KG1 (cell line): ENCODE measurements around the gene SLC13A3.
"Not testable (repeated sequence)": the region's sequence is repeated elsewhere in the genome, so short reads cannot be mapped to it uniquely, and the experiment has no call there.

Experiments
- DNase-seq: peaks from one replicate; lab custom pipeline; 2025; lab: John Stamatoyannopoulos, UW

Gene SLC13A3

DNA sequence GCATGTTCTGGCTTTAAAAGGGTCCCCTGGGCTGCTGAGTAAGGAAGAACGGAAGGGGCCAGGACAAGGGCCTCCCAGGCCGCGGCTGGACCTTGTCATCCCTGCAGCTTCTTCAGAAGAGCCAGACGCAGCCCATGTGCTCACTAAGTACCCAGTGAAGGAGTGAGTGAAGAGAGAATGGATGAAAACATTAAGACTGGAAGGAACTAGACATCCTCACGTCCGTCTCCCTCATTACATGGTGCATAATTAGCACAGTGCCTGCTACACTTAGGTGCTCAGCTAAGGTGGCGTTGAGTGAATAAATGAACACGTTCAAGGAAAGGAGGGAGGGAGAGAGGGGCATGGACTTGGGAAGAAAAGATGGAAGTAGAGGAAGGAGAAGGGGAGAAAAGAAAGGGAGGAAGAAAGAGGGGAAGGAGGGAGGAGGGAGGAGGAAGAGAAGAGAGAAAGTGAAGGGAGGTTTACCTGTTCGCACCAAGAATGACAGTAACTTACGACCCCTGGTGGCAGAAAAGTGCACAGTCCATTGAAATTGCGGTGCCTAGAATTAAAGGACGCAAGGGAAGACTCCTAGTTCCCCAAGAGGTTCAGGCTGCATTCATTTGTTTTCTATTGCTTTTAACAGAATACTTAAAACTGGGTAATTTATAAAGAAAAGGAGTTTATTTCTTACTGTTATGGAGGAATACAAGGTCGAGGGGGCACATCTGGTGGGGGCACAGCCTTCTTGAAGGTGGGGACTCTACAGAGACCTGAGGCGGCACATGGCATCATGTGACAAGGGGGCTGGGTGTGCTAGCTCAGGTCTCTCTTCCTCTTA is 30.0 kb upstream of the SLC13A3 start:
- peak; percentile 66 for DNase-seq

DNA sequence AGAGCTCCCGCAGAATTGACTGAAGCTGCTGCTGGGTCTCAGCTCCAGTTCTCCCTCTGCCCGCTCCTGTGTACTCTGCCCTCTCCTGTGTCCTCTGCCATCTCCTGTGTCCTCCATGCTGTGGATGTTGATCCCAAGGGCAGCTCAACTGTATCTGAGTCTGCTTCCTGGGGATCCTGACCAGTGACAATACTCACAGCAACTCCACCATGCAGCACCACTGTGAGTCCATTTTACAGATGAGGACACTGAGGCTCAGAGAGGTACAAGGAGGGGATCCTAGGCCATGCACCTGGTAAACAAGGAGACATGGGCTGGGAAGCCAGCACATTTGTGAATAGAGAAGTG is 29.4 kb upstream of the SLC13A3 start:
- DNase-seq: no peak

GRCh38 chr20:46678516-46678915 is 27.3 kb upstream of the SLC13A3 start:
- no peak for DNase-seq

DNA sequence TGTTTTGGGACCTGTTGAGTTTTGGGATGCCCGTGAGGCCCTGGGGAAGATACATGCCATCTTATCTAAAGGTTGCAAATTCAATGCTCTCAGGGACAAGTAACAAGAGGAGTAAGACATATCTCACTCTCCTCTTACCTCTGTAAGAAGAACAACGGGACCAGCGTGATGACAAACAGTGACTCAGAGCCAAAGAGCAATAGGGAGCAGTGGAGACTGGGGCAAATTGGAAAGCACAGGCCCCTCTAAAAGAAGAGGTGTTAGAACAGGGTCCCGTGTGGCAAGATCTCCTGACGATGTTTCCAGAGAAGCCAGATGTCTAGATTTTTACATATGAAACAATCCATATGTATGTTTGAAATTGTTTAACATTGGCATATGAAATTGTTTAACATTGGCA is 26.3 kb upstream of the SLC13A3 start:
- DNase-seq: no peak

GRCh38 chr20:46676649-46677316 is 25.5 kb upstream of the SLC13A3 start:
- not testable (repeated sequence) for DNase-seq

GRCh38 chr20:46674253-46675083 is 23.2 kb upstream of the SLC13A3 start:
- DNase-seq: no peak

DNA sequence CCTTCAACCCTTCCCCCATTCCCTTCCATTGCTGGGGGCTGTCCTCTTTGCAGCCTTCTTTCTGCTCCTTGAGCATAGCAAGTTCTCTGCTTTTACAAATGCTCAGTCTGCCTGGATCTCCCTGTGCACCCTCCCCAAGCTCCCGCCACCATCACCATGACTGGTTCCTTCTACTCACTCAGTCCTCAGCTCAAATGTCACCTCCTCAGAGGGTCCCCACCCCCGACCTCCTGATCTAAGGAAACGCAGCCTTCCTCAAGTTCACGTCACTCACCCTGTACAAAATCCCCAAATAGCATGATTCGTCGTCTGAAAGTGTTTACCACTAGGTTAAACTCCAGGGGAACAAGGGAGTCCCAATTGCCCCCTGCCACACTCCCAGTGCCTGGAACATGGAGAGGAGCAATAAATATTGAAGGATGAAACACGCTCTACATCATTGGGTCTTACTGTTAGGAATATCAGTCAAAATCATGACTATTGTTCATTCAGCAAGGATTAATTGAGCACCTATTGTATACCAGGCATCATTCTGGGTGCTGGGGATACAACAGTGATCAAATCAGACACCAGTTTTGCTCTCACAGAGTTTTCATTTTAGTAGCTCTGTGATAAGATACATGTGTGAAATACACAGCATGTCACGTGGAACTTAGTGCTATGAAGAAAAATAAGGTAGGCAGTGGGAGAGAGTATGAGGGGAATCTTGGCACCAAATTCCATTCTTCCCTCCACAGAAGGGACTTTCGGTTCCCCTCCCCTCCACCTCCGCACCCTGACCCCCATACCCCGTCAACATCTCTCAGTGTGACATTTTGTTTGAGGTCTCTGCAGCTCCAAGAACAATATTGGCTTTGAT is 22.4 kb upstream of the SLC13A3 start:
- DNase-seq: no peak

GRCh38 chr20:46672543-46673148 is 21.4 kb upstream of the SLC13A3 start:
- DNase-seq: no peak

DNA sequence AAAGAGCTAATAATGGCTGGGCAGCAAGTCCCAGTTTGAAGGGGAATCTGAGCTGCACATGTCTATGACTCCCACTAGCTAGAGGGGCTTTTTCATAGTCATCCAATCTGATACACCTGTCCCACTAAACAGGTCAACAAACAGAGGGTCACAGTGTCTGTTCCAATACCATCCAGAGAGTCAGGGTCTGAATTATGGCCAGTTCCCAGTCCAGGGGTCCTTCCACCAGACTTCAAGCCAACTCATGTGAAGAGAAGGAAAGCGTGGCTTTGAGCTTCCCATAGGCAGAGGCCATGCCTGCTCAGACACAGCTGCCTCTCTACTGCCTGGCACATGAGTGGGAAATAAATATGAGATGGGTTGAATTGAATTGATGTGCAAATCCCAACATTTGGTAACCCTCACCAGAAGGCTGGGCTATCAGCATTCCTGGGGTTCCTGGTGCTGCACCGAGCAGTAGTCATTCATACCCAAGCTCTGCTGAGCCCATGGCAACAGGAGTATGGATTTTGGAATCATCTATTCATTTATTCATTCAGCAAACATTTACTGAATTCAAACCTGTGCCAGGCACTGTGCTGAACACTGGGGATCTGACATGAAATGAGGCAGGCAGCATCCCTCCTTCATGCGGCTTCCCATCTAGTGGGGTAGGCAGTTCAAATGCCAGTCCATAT is 20.7 kb upstream of the SLC13A3 start:
- DNase-seq: no peak

- DNase-seq: no peak
Measured at GRCh38 chr20:46670585-46671584, 19.6 kb upstream of the SLC13A3 start.

GRCh38 chr20:46670228-46670584 is 18.9 kb upstream of the SLC13A3 start:
- DNase-seq: no peak

DNA sequence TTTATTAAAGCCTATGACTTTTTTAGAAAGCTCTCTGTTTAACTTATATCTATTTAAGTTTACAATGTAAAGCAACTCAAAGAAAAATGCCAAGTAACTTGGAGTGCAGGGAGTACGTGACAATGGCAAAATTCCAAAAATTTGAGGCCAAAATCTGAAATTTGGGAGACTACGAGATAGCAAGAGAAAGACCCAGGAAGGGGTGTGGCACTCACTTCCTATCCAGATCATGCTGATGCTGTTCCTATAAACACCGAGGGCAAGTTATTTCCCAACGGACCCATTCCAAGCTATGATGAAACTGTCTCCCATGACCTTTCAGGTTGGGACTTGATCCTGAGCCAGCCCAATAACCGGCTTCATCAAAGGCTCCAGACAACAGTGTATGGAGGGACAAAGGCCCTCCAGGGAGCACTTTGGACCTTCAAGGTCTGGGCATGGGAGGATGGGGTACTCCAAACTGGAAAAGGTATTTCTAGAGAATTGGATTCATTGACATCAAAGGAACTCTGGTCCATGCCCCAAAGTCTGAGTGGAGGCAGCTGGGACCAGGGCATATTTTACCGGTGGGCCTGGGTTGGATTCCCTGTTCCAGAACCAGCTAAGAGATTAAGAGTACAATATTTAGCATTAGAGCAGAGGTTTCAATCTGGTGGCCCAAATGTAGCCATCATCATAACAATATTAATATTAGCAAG is 15.7 kb upstream of the SLC13A3 start:
- no peak for DNase-seq

DNA sequence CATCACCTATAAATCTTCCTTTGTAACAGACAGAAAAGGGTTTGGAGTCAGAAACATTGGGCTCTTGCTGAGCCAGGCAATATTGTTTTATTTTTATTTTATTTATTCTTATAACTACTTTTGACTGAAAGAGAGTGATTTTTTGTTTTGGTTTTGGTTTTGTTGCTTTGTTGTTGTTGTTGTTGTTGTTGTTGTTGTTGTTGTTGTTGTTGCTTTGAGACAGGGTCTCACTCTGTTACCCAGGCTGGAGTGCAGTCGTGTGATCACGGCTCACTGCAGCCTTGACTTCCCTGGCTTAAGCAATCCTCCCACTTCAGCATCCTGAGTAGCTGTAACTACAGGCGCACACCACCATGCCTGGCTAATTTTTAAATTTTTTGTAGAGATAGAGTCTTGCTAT is 15.0 kb upstream of the SLC13A3 start:
- no peak for DNase-seq

DNA sequence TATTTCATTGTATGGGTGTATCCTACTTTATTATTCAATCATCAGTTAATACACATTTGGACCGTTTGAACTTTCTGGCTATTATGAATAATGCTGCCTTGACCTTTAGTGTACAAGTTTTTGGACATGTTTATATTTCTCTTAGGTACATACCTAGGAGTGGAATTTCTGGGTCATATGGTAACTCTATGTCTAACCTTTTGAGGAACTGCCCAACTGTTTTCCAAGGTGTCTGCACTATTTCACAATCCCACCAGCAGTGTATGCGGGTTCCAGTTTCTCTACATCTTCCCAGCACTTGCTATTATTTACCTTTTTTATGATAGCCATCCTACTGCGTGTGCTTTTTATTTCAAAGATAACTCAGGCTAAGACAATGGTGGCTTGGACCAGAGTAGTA is 14.3 kb upstream of the SLC13A3 start:
- DNase-seq: no peak

DNA sequence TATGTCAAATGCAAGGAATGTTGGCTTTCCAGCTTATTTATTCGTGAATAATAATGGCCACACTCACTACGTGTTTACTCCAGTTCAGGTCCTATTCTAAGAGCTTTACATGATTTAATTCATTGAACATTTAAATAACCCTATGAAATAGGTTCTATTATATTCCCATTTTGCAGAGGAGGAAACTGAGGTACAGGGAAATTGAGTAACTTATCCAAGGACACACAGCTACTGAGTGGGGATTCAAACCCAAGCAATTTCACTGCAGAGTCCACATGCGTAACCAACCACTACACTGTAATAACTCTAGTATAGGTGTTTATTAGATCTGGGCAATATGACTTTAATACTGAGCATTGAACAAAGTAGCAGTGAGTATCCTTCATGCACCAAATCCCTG is 12.3 kb upstream of the SLC13A3 start:
- DNase-seq: no peak

- no peak for DNase-seq
Measured at GRCh38 chr20:46661659-46662058, 10.4 kb upstream of the SLC13A3 start.

DNA sequence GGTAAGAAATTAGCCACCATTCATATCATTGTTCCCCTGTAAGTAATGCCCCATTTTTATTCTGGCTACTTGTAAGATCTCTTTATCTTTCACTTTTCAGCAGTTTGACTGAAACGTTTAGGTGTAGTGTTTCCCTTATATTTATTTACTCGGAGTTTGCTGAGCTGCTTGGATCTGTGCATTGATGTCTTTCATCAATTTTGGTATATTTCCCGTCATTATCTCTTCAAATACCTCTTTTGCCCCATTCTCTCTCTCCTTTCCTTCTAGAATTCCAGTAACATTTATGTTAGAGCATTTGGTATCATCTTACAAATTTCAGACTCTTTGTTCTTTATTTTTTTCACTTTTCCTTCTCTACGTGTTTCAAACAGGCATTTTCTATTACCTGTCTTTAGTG is 9.2 kb upstream of the SLC13A3 start:
- no peak for DNase-seq

DNA sequence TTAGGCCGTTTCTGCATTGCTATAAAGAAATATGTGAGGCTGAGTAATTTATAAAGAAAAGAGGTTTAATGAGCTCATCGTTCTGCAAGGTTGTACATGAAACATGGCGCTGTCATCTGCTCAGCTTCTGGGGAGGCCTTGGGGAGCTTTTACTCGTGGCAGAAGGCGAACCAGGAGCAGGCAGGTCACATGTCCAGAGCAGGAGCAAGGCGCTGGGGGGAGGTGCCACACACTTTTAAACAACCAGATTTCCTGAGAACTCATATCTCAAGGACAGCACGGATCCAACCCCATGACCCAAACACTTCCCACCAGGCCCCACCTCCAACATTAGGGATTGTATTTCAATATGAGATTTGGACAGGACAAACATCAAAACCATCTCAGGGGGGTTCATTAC is 6.4 kb upstream of the SLC13A3 start:
- no peak for DNase-seq

- DNase-seq: no peak
Measured at GRCh38 chr20:46657137-46657536, 5.9 kb upstream of the SLC13A3 start.
